A549 (cell line): ENCODE measurements around the gene ETS2. TPM values are rescaled to one million over a fixed set of nuclear protein-coding genes. Genes with fewer than 3 reads are reported as not detected.

ENCODE experiments used
- ATAC-seq, 2 experiments: fragments of 200-7000 bp in 1 of 2; fragments of >200 bp in 1 of 2; cut with Nextera tagmentation in 1 of 2; cut with Tn5 transposase in 1 of 2; 3 replicates each; pipeline versions ENCODE4 v1.8.0 to v1.9.1; 2018 to 2020; ENCODE audit warnings: mild to moderate bottlenecking in 1 of 2, moderate library complexity in 1 of 2
- CTCF ChIA-PET: fragments of 300-600 bp; sonication (Branson Sonifier 250); formaldehyde crosslinking; extraction: SDS; loops from one replicate; lab custom pipeline; 2021; ENCODE audit warnings: antibody characterized with exemption, inconsistent platforms; lab: Yijun Ruan, JAX
- POLR2A ChIA-PET: fragments of 350-600 bp; formaldehyde crosslinking; extraction: SDS; loops from one replicate; lab custom pipeline; 2021; ENCODE audit warnings: antibody characterized with exemption, inconsistent platforms; lab: Yijun Ruan, JAX
- DNase-seq, 2 experiments: peaks; one replicate each; pipeline versions ENCODE4 v3.0.0 to v3.0.0-alpha.2; 2011 to 2016; ENCODE audit warnings: low read depth in 1 of 2, low spot score in 1 of 2
- FAIRE-seq: peaks from 2 replicates; lab custom pipeline; 2011; peaks lifted over from hg19 to GRCh38; lab: Jason Lieb, UNC
- H3K27ac ChIP-seq, 2 experiments: fragments of >200 bp; sonication (Bioruptor Twin); formaldehyde crosslinking; 3 replicates each; pipeline ENCODE4 v1.5.1; 2016 to 2017
- H3K4me1 ChIP-seq: fragments of >200 bp; sonication (Bioruptor Twin); formaldehyde crosslinking; 3 replicates; pipeline ENCODE4 v1.6.1; 2016
- H3K4me2 ChIP-seq: fragments of >200 bp; sonication (Bioruptor Twin); formaldehyde crosslinking; 3 replicates; pipeline ENCODE4 v1.6.1; 2016
- H3K4me3 ChIP-seq: fragments of >200 bp; sonication (Bioruptor Twin); formaldehyde crosslinking; 3 replicates; pipeline ENCODE4 v1.5.1; 2016
- H3K9me3 ChIP-seq: fragments of >200 bp; sonication (Bioruptor Twin); formaldehyde crosslinking; 3 replicates; pipeline ENCODE4 v1.6.1; 2016
- CBX2 ChIP-seq: fragments of 200-600 bp; sonication (generic); IDR thresholded peaks from 2 replicates; pipeline ENCODE4 v1.6.1; 2016; ENCODE audit warnings: low read depth, mild to moderate bottlenecking, borderline replicate concordance
- CHD2 ChIP-seq: fragments of 150-350 bp; IDR thresholded peaks from 2 replicates; pipeline ENCODE4 v1.6.1; 2014; ENCODE audit warnings: low read length; ENCODE audit not compliant: partially characterized antibody
- CHD4 ChIP-seq: fragments of 200-600 bp; sonication (generic); IDR thresholded peaks from 2 replicates; pipeline ENCODE4 v1.6.1; 2016; ENCODE audit warnings: antibody characterized with exemption, mild to moderate bottlenecking, borderline replicate concordance
- EHF ChIP-seq: fragments of 250-450 bp; sonication (Bioruptor Pico); IDR thresholded peaks from 2 replicates; pipeline ENCODE4 v1.5.0; 2020; ENCODE audit warnings: mild to moderate bottlenecking
- FOSB ChIP-seq: fragments of 250-450 bp; sonication (Bioruptor Pico); IDR thresholded peaks from 2 replicates; pipeline ENCODE4 v1.5.0; 2020; ENCODE audit warnings: mild to moderate bottlenecking, moderate library complexity
- FOSL2 ChIP-seq, 2 experiments: fragments of 450-650 bp in 1 of 2; fragments of >200 bp in 1 of 2; sonication (Bioruptor Twin) in 1 of 2; formaldehyde crosslinking; IDR thresholded peaks; 2 replicates each; pipeline versions ENCODE4 v1.5.0 to v1.6.1; 2016 to 2020; ENCODE audit warnings: mild to moderate bottlenecking in 1 of 2, moderate library complexity in 1 of 2
- FOXS1 ChIP-seq: fragments of 250-450 bp; sonication (Bioruptor Pico); IDR thresholded peaks from 2 replicates; pipeline ENCODE4 v1.5.0; 2020; ENCODE audit warnings: mild to moderate bottlenecking, moderate library complexity
- GATA3 ChIP-seq: IDR thresholded peaks from 2 replicates; pipeline ENCODE4 v1.6.1; 2012; ENCODE audit warnings: borderline replicate concordance
- HDAC2 ChIP-seq: fragments of 200-600 bp; sonication (generic); IDR thresholded peaks from 2 replicates; pipeline ENCODE4 v1.6.1; 2016
- HEYL ChIP-seq: fragments of 250-450 bp; sonication (Bioruptor Pico); IDR thresholded peaks from 2 replicates; pipeline ENCODE4 v1.8.0; 2021; ENCODE audit warnings: mild to moderate bottlenecking, moderate library complexity
- HOXA7 ChIP-seq: fragments of 250-450 bp; sonication (Bioruptor Pico); IDR thresholded peaks from 2 replicates; pipeline ENCODE4 v1.5.0; 2020; ENCODE audit warnings: mild to moderate bottlenecking, moderate library complexity
- HOXB13 ChIP-seq: fragments of 250-450 bp; sonication (Bioruptor Pico); IDR thresholded peaks from 2 replicates; pipeline ENCODE4 v1.5.0; 2020; ENCODE audit warnings: low read depth, mild to moderate bottlenecking, moderate library complexity
- HOXB5 ChIP-seq: fragments of 250-450 bp; sonication (Bioruptor Pico); IDR thresholded peaks from 2 replicates; pipeline ENCODE4 v1.5.0; 2020; ENCODE audit warnings: mild to moderate bottlenecking, moderate library complexity
- JUN ChIP-seq, 2 experiments: fragments of >200 bp; sonication (Bioruptor Twin); formaldehyde crosslinking; IDR thresholded peaks; 2 replicates in 1 of 2; 3 replicates in 1 of 2; pipeline ENCODE4 v1.6.1; 2016 to 2017
- JUNB ChIP-seq: fragments of >200 bp; sonication (Bioruptor Twin); formaldehyde crosslinking; IDR thresholded peaks from 2 replicates; pipeline ENCODE4 v1.6.1; 2016
- KDM5A ChIP-seq: fragments of 200-600 bp; sonication (generic); IDR thresholded peaks from 2 replicates; pipeline ENCODE4 v1.6.1; 2016; ENCODE audit warnings: antibody characterized with exemption, mild to moderate bottlenecking
- MAX ChIP-seq: IDR thresholded peaks from 2 replicates; pipeline ENCODE4 v1.6.1; 2012
- MYC ChIP-seq: IDR thresholded peaks from 2 replicates; pipeline ENCODE4 v1.6.1; 2012; ENCODE audit warnings: mild to moderate bottlenecking, inconsistent platforms, low read length, improper control_type of control experiment, borderline replicate concordance
- NFE2L2 ChIP-seq: fragments of 150-350 bp; conservative IDR thresholded peaks from 2 replicates; pipeline ENCODE4 v1.6.1; 2014; ENCODE audit warnings: low read length
- NPAS2 ChIP-seq: fragments of 250-450 bp; sonication (Bioruptor Pico); IDR thresholded peaks from 2 replicates; pipeline ENCODE4 v1.8.0; 2022; ENCODE audit warnings: mild to moderate bottlenecking, moderate library complexity, borderline replicate concordance
- NR3C1 ChIP-seq: fragments of >200 bp; sonication (Bioruptor Twin); formaldehyde crosslinking; IDR thresholded peaks from 3 replicates; pipeline ENCODE4 v1.6.1; 2017
- PHF8 ChIP-seq: fragments of 200-600 bp; sonication (generic); IDR thresholded peaks from 2 replicates; pipeline ENCODE4 v1.6.1; 2016; ENCODE audit warnings: low read depth, mild to moderate bottlenecking, antibody characterized with exemption, moderate library complexity, borderline replicate concordance
- POLR2A ChIP-seq: IDR thresholded peaks from 2 replicates; pipeline ENCODE4 v1.6.1; 2012; ENCODE audit warnings: mild to moderate bottlenecking, low read length
- RAD21 ChIP-seq, 2 experiments: fragments of >200 bp in 1 of 2; sonication (Bioruptor Twin) in 1 of 2; formaldehyde crosslinking in 1 of 2; IDR thresholded peaks in 1 of 2; conservative IDR thresholded peaks in 1 of 2; 2 replicates in 1 of 2; 3 replicates in 1 of 2; pipeline ENCODE4 v1.6.1; 2012 to 2018; ENCODE audit warnings: inconsistent platforms in 1 of 2
- RCOR1 ChIP-seq: fragments of 150-350 bp; IDR thresholded peaks from 2 replicates; pipeline ENCODE4 v1.6.1; 2014; ENCODE audit warnings: antibody characterized with exemption, low read length, low read depth
- RFX5 ChIP-seq: fragments of 450-650 bp; IDR thresholded peaks from 2 replicates; pipeline ENCODE4 v1.7.1; 2014; ENCODE audit warnings: antibody characterized with exemption, mild to moderate bottlenecking, moderate library complexity
- SREBF2 ChIP-seq: fragments of 450-650 bp; IDR thresholded peaks from 2 replicates; pipeline ENCODE4 v1.6.1; 2014; ENCODE audit warnings: mild to moderate bottlenecking, moderate library complexity
- TP53 ChIP-seq: fragments of 250-450 bp; sonication (Bioruptor Pico); IDR thresholded peaks from 2 replicates; pipeline ENCODE4 v1.5.0; 2021; ENCODE audit warnings: mild to moderate bottlenecking, moderate library complexity
- ZC3H11A ChIP-seq: fragments of 450-650 bp; IDR thresholded peaks from 2 replicates; pipeline ENCODE4 v1.6.1; 2014; ENCODE audit warnings: antibody characterized with exemption, mild to moderate bottlenecking
- ZFP36 ChIP-seq: fragments of 450-650 bp; IDR thresholded peaks from 2 replicates; pipeline ENCODE4 v1.6.1; 2014; ENCODE audit warnings: borderline replicate concordance; ENCODE audit not compliant: partially characterized antibody
- ZNF302 ChIP-seq: fragments of 250-450 bp; sonication (Bioruptor Pico); IDR thresholded peaks from 2 replicates; pipeline ENCODE4 v1.9.0; 2021; ENCODE audit warnings: inconsistent platforms, mild to moderate bottlenecking, moderate library complexity
- WGBS: methylation state at CpG from one replicate; pipeline ENCODE4 v1.1.6; 2017; ENCODE audit errors: missing lambda C conversion rate; 5-methylcytosine and 5-hydroxymethylcytosine counted together
- polyA plus RNA-seq, 4 experiments: library from polyadenylated mRNA; depleted of rRNA in 3 of 4; stranded (reverse); fragments of >200 nt; fragmentation: RNase III in 1 of 4; extraction: RNeasy Plus Mini Kit Qiagen cat#74134 plus additional on column Dnase treatment in 1 of 4; gene quantifications; 2 replicates in 3 of 4; 3 replicates in 1 of 4; pipeline ENCODE4 v1.2.3, GENCODE V29; 2011 to 2017
- TF ChIP-seq, protein P1 (sequence below): IDR thresholded peaks from 2 replicates; pipeline ENCODE4 v1.6.1; 2012
- TF ChIP-seq, protein P2 (sequence below): fragments of 150-350 bp; IDR thresholded peaks from 2 replicates; pipeline ENCODE4 v1.6.1; 2014; ENCODE audit warnings: low read depth, mild to moderate bottlenecking, low read length

Gene ETS2
- polyA plus RNA-seq, 2 of the 4 experiments (the other 2 are of a cell fraction) = 41.6 to 45.5 TPM

GRCh38 chr21:38841472-38841871 lies 35.7 kb downstream of the ETS2 start:
- ChIA-PET CTCF (interaction anchor here (1.4 kb wide), 1 partner anchor 37 kb away, joined by 3 read pairs; no protein-coding TSS in a partner anchor), POLR2A (no interaction called here)
- Histone ChIP-seq H3K4me1 (peaks cover 30% of the 10 kb centered on the region), H3K27ac (peak overlapping the region; percentile 87 to 90; a peak in 5 of 6 replicates), H3K4me3 (no peak overlapping the region), H3K9me3 (peaks cover 6% of the 10 kb centered on the region; the same call in 1 of the 3 replicates), H3K4me2 (no peak overlapping the region)
- WGBS = 90% methylated on average over 2 of the region's 2 CpGs
- ATAC-seq (no peak), DNase-seq (no peak), FAIRE-seq (no peak)
- no peak for TF ChIP-seq KDM5A
- TF ChIP-seq RFX5 = no peak
- no peak for TF ChIP-seq HOXB13 (CRISPR knock-in tag)
- TF ChIP-seq, all 56 proteins: peak for 0

- TF ChIP-seq PHF8 (no peak), NPAS2 (CRISPR knock-in tag) (no peak), FOSB (CRISPR knock-in tag) (no peak), POLR2A (no peak), JUNB (no peak), MAX (no peak), SREBF2 (no peak), HDAC2 (no peak), HOXA7 (CRISPR knock-in tag) (no peak), RAD21 (conservative IDR thresholded peaks at IDR 0.05 in 1 of 2, IDR thresholded peaks at IDR 0.05 in 1 of 2) (no peak), FOSL2 (IDR thresholded peaks at IDR 0.05) (no peak), FOSL2 (CRISPR knock-in tag; IDR thresholded peaks at IDR 0.05) (no peak), CHD4 (no peak), TP53 (CRISPR knock-in tag) (no peak), RCOR1 (no peak), RFX5 (no peak), HEYL (CRISPR knock-in tag) (no peak), ZFP36 (no peak)
- TF ChIP-seq, protein P1, sequence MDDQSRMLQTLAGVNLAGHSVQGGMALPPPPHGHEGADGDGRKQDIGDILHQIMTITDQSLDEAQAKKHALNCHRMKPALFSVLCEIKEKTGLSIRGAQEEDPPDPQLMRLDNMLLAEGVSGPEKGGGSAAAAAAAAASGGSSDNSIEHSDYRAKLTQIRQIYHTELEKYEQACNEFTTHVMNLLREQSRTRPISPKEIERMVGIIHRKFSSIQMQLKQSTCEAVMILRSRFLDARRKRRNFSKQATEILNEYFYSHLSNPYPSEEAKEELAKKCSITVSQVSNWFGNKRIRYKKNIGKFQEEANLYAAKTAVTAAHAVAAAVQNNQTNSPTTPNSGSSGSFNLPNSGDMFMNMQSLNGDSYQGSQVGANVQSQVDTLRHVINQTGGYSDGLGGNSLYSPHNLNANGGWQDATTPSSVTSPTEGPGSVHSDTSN = no peak
- H3K4me1 ChIP-seq = peaks cover 30% of the 10 kb centered on the region
- ATAC-seq (no peak), DNase-seq (no peak), FAIRE-seq (no peak)
- no peak overlapping the region for H3K4me3 ChIP-seq
- 64% methylated on average over 3 of the region's 4 CpGs for WGBS
- ChIA-PET POLR2A (no interaction called here), CTCF (interaction anchor here (0.6 to 1.4 kb wide), 3 partner anchors 11 to 464 kb away, joined by 3 to 4 read pairs (median 4); no protein-coding TSS in a partner anchor)
- peak overlapping the region; percentile 87 to 90; a peak in 5 of 6 replicates for H3K27ac ChIP-seq
- no peak overlapping the region for H3K4me2 ChIP-seq
- H3K9me3 ChIP-seq = peaks cover 6% of the 10 kb centered on the region; the same call in 1 of the 3 replicates
These were observed 36.4 kb downstream of the ETS2 start for GRCh38 chr21:38842079-38842478.

GRCh38 chr21:38843379-38843778 lies 37.6 kb downstream of the ETS2 start:
- 87% methylated on average over 5 of the region's 5 CpGs for WGBS

More at GRCh38 chr21:38843379-38843778, 37.6 kb downstream of the ETS2 start:
- FAIRE-seq (no peak), DNase-seq (no peak), ATAC-seq (no peak)
- Histone ChIP-seq H3K27ac (peak overlapping the region; percentile 5 to 59; a peak in 2 of 6 replicates), H3K4me3 (no peak overlapping the region), H3K4me2 (no peak overlapping the region), H3K4me1 (peaks cover 34% of the 10 kb centered on the region), H3K9me3 (peaks cover 6% of the 10 kb centered on the region; the same call in 1 of the 3 replicates)
- TF ChIP-seq, protein P2, sequence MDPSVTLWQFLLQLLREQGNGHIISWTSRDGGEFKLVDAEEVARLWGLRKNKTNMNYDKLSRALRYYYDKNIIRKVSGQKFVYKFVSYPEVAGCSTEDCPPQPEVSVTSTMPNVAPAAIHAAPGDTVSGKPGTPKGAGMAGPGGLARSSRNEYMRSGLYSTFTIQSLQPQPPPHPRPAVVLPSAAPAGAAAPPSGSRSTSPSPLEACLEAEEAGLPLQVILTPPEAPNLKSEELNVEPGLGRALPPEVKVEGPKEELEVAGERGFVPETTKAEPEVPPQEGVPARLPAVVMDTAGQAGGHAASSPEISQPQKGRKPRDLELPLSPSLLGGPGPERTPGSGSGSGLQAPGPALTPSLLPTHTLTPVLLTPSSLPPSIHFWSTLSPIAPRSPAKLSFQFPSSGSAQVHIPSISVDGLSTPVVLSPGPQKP = no peak
- TF ChIP-seq RCOR1 (no peak), ZNF302 (CRISPR knock-in tag) (no peak), FOSB (CRISPR knock-in tag) (no peak), JUN (IDR thresholded peaks at IDR 0.05) (no peak), MYC (no peak), NPAS2 (CRISPR knock-in tag) (no peak), GATA3 (no peak), HOXB5 (CRISPR knock-in tag) (no peak), HOXA7 (CRISPR knock-in tag) (no peak), CHD4 (no peak), HOXB13 (CRISPR knock-in tag) (no peak), ZC3H11A (no peak), NFE2L2 (no peak), FOXS1 (CRISPR knock-in tag) (no peak), EHF (CRISPR knock-in tag) (no peak), CHD2 (no peak), CBX2 (no peak), FOSL2 (IDR thresholded peaks at IDR 0.05) (no peak), FOSL2 (CRISPR knock-in tag; IDR thresholded peaks at IDR 0.05) (no peak), NR3C1 (no peak)
- ChIA-PET POLR2A (no interaction called here), CTCF (no interaction called here)
